ENCODE data around the gene TMTC1. TPM values are rescaled to one million over a fixed set of nuclear protein-coding genes. Genes with fewer than 3 reads are reported as not detected.

The TMTC1 gene
- total RNA-seq, 1 donor from 2014 or later, result not detected

DNA sequence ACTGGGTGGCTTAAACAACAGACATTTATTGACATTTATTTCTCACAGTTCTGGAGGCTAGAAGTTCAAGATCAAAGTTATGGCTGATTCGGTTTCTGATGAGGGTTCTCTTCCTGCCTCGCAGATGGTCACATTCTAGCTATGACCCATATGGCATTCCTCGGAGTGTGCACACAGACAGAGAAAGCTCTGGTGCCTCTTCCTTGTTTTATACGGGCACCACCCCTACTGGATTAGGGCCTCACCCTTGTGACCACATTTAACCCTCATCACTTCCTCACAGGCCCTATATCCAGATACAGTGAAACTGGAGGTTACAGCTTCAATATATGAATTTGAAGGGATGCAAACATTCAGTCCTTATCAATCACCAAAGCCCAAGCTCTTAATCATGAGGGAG, 209.2 kb downstream of the TMTC1 start:
- Mint-ChIP-seq H3K36me3 (ENCODE audit: low read depth) (no peaks in the 10 kb centered on the region), H3K9me3 (no peaks in the 10 kb centered on the region), H3K27me3 (no peaks in the 10 kb centered on the region), H3K4me3 (no peak overlapping the region), H3K4me1 (no peaks in the 10 kb centered on the region), H3K27ac (no peak overlapping the region)
- ChIA-PET CTCF (no interaction called here), POLR2A (no interaction called here)
- TF ChIP-seq, protein P1, sequence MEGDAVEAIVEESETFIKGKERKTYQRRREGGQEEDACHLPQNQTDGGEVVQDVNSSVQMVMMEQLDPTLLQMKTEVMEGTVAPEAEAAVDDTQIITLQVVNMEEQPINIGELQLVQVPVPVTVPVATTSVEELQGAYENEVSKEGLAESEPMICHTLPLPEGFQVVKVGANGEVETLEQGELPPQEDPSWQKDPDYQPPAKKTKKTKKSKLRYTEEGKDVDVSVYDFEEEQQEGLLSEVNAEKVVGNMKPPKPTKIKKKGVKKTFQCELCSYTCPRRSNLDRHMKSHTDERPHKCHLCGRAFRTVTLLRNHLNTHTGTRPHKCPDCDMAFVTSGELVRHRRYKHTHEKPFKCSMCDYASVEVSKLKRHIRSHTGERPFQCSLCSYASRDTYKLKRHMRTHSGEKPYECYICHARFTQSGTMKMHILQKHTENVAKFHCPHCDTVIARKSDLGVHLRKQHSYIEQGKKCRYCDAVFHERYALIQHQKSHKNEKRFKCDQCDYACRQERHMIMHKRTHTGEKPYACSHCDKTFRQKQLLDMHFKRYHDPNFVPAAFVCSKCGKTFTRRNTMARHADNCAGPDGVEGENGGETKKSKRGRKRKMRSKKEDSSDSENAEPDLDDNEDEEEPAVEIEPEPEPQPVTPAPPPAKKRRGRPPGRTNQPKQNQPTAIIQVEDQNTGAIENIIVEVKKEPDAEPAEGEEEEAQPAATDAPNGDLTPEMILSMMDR (IDR thresholded peaks at IDR 0.05), result no peak
- no peak for DNase-seq
- no peak for ATAC-seq (ENCODE audit: low read depth)
- intact Hi-C loops (cut with micrococcal nuclease), result no loop called here

DNA sequence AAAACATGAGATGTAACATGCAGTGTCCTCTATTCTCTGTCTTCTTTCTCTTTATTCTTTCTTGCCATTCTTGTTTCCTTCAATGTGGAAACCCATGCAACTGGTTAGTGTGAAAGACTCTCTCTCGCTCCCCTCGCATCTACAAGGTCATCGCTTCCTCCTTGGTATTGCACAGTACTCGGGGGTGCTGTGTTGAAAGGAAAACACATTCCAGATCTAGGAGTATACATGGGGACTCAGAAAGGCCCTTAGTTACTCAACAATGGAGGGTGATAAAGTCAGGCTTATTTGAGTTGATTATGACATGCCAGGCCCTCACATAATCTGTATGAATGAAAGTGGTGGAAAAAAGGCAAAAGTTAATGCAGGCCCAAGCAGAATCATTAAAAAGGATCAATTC, 210.8 kb downstream of the TMTC1 start:
- Mint-ChIP-seq H3K9me3 (no peaks in the 10 kb centered on the region), H3K27me3 (no peaks in the 10 kb centered on the region), H3K4me3 (no peak overlapping the region), H3K27ac (no peak overlapping the region), H3K4me1 (no peaks in the 10 kb centered on the region), H3K36me3 (ENCODE audit: low read depth) (no peaks in the 10 kb centered on the region)
- DNase-seq (no peak), ATAC-seq (ENCODE audit: low read depth) (no peak)
- TF ChIP-seq, protein P1 (IDR thresholded peaks at IDR 0.05), result no peak
- POLR2A ChIA-PET, result no interaction called here
- CTCF ChIA-PET, result no interaction called here
- intact Hi-C loops (cut with micrococcal nuclease), result no loop called here

DNA sequence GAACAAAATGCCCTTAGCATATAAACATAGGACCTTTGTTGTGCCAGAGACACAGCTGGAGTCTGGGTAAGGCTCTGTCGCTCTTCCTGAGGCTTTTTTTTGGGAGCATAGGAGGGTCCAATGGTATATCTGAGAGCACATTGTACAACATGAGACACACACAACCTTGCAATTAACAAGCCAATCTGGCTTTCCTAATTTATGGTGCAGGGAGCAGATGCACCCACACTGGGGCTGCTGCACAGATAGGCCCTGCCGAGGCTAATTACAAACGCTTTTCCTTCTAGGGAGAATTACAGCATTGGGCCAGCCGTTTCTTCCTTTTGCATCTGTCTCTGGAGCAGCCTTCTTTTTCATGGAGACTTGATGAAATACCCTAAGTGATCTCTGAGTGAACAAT, 211.3 kb downstream of the TMTC1 start:
- H3K4me3 Mint-ChIP-seq, result no peak overlapping the region

DNA sequence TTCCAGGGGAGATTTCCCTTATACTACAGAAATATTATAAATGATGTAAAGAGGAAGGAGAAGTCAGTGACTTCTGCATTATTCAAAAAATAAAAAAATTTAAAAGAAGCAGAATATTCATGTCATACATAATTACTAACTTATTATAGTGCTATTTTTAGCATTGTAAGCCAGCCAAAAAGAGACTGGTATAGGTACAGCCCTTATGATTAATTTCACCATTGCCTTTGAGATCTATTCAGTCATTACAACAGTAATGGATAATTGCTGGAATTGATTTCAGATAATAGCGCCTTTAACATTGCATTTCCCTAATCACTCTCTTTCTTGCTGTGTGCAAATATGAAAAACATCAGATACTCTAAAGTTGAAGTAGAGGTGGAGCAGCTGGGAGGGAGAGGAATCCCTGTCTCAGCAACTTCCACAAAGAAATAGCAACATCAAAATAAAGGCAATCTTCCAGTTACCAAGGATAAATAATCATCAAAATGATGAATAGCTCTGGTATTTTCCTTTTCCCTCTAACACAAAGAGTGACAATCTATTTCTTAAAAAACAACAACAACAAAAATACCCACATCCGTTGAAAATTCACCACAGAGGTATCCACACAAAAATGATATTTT, 214.5 kb downstream of the TMTC1 start:
- ATAC-seq (ENCODE audit: low read depth), result no peak
- no peaks in the 10 kb centered on the region for H3K27me3 Mint-ChIP-seq
- H3K4me3 Mint-ChIP-seq, result no peak overlapping the region
- TF ChIP-seq, protein P1 (IDR thresholded peaks at IDR 0.05), result no peak
- ChIA-PET CTCF (no interaction called here), POLR2A (no interaction called here)
- H3K9me3 Mint-ChIP-seq, result no peaks in the 10 kb centered on the region
- no peak overlapping the region for H3K27ac Mint-ChIP-seq
- no peaks in the 10 kb centered on the region for H3K4me1 Mint-ChIP-seq
- intact Hi-C loops (cut with micrococcal nuclease), result no loop called here
- no peaks in the 10 kb centered on the region for H3K36me3 Mint-ChIP-seq (ENCODE audit: low read depth)
- no peak for DNase-seq

More for the DNA sequence above, 211.3 kb downstream of the TMTC1 start:
- TF ChIP-seq, protein P1 (IDR thresholded peaks at IDR 0.05), result no peak
- Mint-ChIP-seq H3K4me1 (no peaks in the 10 kb centered on the region), H3K27ac (no peak overlapping the region), H3K27me3 (no peaks in the 10 kb centered on the region), H3K36me3 (ENCODE audit: low read depth) (no peaks in the 10 kb centered on the region), H3K9me3 (no peaks in the 10 kb centered on the region)
- ATAC-seq (ENCODE audit: low read depth), result no peak
- no peak for DNase-seq
- POLR2A ChIA-PET, result no interaction called here
- CTCF ChIA-PET, result no interaction called here
- intact Hi-C loops (cut with micrococcal nuclease), result no loop called here

DNA sequence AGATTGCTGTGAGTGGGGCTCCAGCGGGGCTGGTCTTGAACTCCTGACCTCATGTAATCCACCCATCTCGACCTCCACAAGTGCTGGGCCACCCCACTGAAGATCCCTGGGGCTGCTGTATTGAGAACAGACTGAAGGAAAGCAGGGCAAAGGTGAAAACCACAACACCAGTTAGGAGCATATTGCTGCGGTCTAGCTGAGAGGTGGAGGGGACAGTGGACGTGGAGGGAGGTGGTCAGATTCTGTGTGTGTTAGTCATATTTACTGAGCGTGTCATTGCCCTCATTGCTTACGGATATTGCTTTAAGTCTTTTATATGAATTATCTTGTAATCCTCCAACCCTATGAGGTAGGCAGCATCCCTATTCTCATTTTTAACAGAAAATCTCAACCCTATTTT, 217.3 kb downstream of the TMTC1 start:
- intact Hi-C loops (cut with micrococcal nuclease), result no loop called here
- ATAC-seq (ENCODE audit: low read depth) (no peak), DNase-seq (no peak)
- no peak overlapping the region for H3K4me3 Mint-ChIP-seq
- no peaks in the 10 kb centered on the region for H3K36me3 Mint-ChIP-seq (ENCODE audit: low read depth)
- H3K27ac Mint-ChIP-seq, result no peak overlapping the region
- TF ChIP-seq, protein P1 (IDR thresholded peaks at IDR 0.05), result no peak
- H3K27me3 Mint-ChIP-seq, result no peaks in the 10 kb centered on the region
- ChIA-PET POLR2A (no interaction called here), CTCF (no interaction called here)
- no peaks in the 10 kb centered on the region for H3K4me1 Mint-ChIP-seq
- H3K9me3 Mint-ChIP-seq, result no peaks in the 10 kb centered on the region
